NCI-H446 treated with DMSO at 0.1 percent for 48 hours (cell line): ENCODE results near the gene SALL2.
"Not testable (repeated sequence)": the region's sequence is repeated elsewhere in the genome, so short reads cannot be mapped to it uniquely, and the experiment has no call there.

Source experiments
- DNase-seq: peaks from one replicate; lab custom pipeline; 2025; lab: John Stamatoyannopoulos, UW

SALL2 gene

GRCh38 chr14:21525962-21526671 is at the start of gene SALL2:
TSS of gene SALL2 (minus strand) at chr14:21526346. CDS start at chr14:21526127, 219 bp downstream.
- DNase-seq = peak; percentile 79

GRCh38 chr14:21575661-21576060 is 49.5 kb upstream of the SALL2 start:
- no peak for DNase-seq

GRCh38 chr14:21572604-21573003 is 46.5 kb upstream of the SALL2 start:
- DNase-seq = no peak

- no peak for DNase-seq
Measured at GRCh38 chr14:21558703-21559170, 32.6 kb upstream of the SALL2 start.

GRCh38 chr14:21557084-21557901 is 31.1 kb upstream of the SALL2 start:
- peak; percentile 86 for DNase-seq

GRCh38 chr14:21556378-21557083 is 30.4 kb upstream of the SALL2 start:
- DNase-seq = no peak

GRCh38 chr14:21553266-21553665 is 27.1 kb upstream of the SALL2 start:
- no peak for DNase-seq

- not testable (repeated sequence) for DNase-seq
Measured at GRCh38 chr14:21544588-21544987, 18.4 kb upstream of the SALL2 start.

GRCh38 chr14:21543963-21544362 is 17.8 kb upstream of the SALL2 start:
- no peak for DNase-seq

- DNase-seq = peak; percentile 45
Measured at GRCh38 chr14:21543521-21543960, 17.4 kb upstream of the SALL2 start.

- no peak for DNase-seq
Measured at GRCh38 chr14:21541413-21542074, 15.4 kb upstream of the SALL2 start.

- no peak for DNase-seq
Measured at GRCh38 chr14:21539189-21539940, 13.2 kb upstream of the SALL2 start.

- no peak for DNase-seq
Measured at GRCh38 chr14:21537090-21537424, 10.9 kb upstream of the SALL2 start.

GRCh38 chr14:21536418-21537089 is 10.4 kb upstream of the SALL2 start:
- no peak for DNase-seq

GRCh38 chr14:21535545-21536417 is 9.6 kb upstream of the SALL2 start:
- DNase-seq = no peak

GRCh38 chr14:21534576-21534975 is 8.4 kb upstream of the SALL2 start:
- no peak for DNase-seq

GRCh38 chr14:21533294-21533693 is 7.1 kb upstream of the SALL2 start:
- DNase-seq = no peak

- DNase-seq = no peak
Measured at GRCh38 chr14:21529515-21529914, 3.4 kb upstream of the SALL2 start.
